MM.1S (cell line): Measurements from ENCODE around the gene FIS1.
"Not testable (repeated sequence)": the region's sequence is repeated elsewhere in the genome, so short reads cannot be mapped to it uniquely, and the experiment has no call there.

Experiments used
- DNase-seq: peaks from one replicate; pipeline ENCODE4 v3.0.0-alpha.2; 2015
- H2AFZ ChIP-seq: fragments of 300-600 bp; sonication (generic); 2 replicates; pipeline ENCODE4 v1.6.0; 2016; ENCODE audit warnings: antibody characterized with exemption, low read length
- H3F3A ChIP-seq: fragments of 300-600 bp; sonication (generic); 2 replicates; pipeline ENCODE4 v1.6.1; 2016; ENCODE audit warnings: mild to moderate bottlenecking, antibody characterized with exemption, low read length, moderate library complexity, mixed read lengths; ENCODE audit not compliant: insufficient read depth
- H3K27ac ChIP-seq: fragments of 300-600 bp; sonication (generic); 2 replicates; pipeline ENCODE4 v1.5.1; 2016; ENCODE audit warnings: mild to moderate bottlenecking, low read length
- H3K27me3 ChIP-seq: fragments of 300-600 bp; sonication (generic); replicated peaks from 2 replicates; pipeline ENCODE4 v1.6.0; 2016; ENCODE audit warnings: low read length; ENCODE audit not compliant: insufficient read depth
- H3K36me3 ChIP-seq: fragments of 300-600 bp; sonication (generic); replicated peaks from 2 replicates; pipeline ENCODE4 v1.6.1; 2016; ENCODE audit warnings: mild to moderate bottlenecking, low read length, mixed read lengths; ENCODE audit not compliant: insufficient read depth
- H3K4me1 ChIP-seq: fragments of 300-600 bp; sonication (generic); 2 replicates; pipeline ENCODE4 v1.6.1; 2016; ENCODE audit warnings: low read length, mixed read lengths
- H3K4me2 ChIP-seq: fragments of 300-600 bp; sonication (generic); 2 replicates; pipeline ENCODE4 v1.6.0; 2016; ENCODE audit warnings: low read depth, low read length
- H3K4me3 ChIP-seq: fragments of 300-600 bp; sonication (generic); 2 replicates; pipeline ENCODE4 v1.5.1; 2016; ENCODE audit warnings: low read length, mixed read lengths
- H3K79me2 ChIP-seq: fragments of 300-600 bp; sonication (generic); 2 replicates; pipeline ENCODE4 v1.6.1; 2016; ENCODE audit warnings: mixed run types, low read length, mixed read lengths
- H3K9ac ChIP-seq: fragments of 300-600 bp; sonication (generic); 2 replicates; pipeline ENCODE4 v1.6.1; 2016; ENCODE audit warnings: low read length, mixed read lengths
- H3K9me2 ChIP-seq: fragments of 300-600 bp; sonication (generic); replicated peaks from 2 replicates; pipeline ENCODE4 v1.6.1; 2016; ENCODE audit warnings: mild to moderate bottlenecking, low read length, mixed read lengths; ENCODE audit not compliant: insufficient read depth
- H3K9me3 ChIP-seq: fragments of 300-600 bp; sonication (generic); replicated peaks from 2 replicates; pipeline ENCODE4 v1.6.1; 2016; ENCODE audit warnings: mild to moderate bottlenecking, low read length, mixed read lengths; ENCODE audit not compliant: insufficient read depth
- H4K20me1 ChIP-seq: fragments of 300-600 bp; sonication (generic); 2 replicates; pipeline ENCODE4 v1.6.1; 2016; ENCODE audit warnings: mild to moderate bottlenecking, low read length, moderate library complexity, mixed read lengths; ENCODE audit not compliant: insufficient read depth
- EZH2 ChIP-seq: fragments of 300-600 bp; sonication (generic); optimal IDR thresholded peaks from 2 replicates; pipeline ENCODE3; 2017; ENCODE audit warnings: low read depth, mild to moderate bottlenecking, antibody characterized with exemption, low read length, mixed read lengths
- EZH2phosphoT487 ChIP-seq: fragments of 300-600 bp; sonication (generic); IDR thresholded peaks from 2 replicates; pipeline ENCODE4 v1.6.1; 2018; ENCODE audit warnings: antibody characterized with exemption, low read length
- TF ChIP-seq, protein P1 (sequence below): fragments of 300-600 bp; sonication (generic); IDR thresholded peaks from 2 replicates; pipeline ENCODE4 v1.5.1; 2016; ENCODE audit warnings: antibody characterized with exemption, low read length, mixed read lengths

The FIS1 gene

DNA sequence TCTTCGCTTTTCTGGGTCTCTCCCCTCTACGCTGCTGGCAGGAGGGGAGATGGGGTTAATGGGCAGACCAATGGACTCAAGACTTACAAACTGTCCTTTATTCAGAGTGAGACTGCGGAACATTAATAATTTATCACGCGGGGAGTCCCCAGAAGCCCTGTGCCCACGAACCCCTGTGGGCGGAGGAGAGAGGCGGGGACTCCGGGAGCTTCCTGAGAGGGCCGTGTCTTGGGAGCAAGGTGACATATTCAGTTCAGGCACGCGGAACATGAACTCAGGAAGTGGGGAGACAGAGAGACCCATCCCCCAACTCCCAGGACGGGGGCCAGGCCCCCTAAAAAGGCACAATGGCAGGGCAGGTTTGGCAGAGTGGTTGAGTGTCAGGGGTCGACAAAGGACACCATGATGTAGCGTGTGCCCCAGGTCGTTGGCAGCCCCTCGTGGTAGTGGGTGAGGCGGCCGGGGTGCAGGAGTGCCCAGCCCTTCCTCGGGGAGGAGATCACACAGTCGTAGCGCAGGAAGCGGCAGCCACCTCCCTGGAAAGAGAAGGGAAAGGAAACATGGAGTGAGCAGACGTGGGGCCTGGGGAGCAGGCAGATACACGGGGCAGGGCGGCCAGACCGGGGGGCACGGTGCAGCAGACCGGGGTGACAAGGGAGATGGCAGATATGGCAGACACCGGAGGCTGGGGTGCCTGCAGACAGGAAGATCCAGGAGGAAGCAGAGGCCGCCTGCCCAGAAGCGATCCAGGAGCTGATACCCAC lies 38.8 kb downstream of the FIS1 start:
- no peak overlapping the region for H3K27ac ChIP-seq
- no peak for TF ChIP-seq EZH2
- TF ChIP-seq EZH2phosphoT487 = no peak
- TF ChIP-seq, protein P1, sequence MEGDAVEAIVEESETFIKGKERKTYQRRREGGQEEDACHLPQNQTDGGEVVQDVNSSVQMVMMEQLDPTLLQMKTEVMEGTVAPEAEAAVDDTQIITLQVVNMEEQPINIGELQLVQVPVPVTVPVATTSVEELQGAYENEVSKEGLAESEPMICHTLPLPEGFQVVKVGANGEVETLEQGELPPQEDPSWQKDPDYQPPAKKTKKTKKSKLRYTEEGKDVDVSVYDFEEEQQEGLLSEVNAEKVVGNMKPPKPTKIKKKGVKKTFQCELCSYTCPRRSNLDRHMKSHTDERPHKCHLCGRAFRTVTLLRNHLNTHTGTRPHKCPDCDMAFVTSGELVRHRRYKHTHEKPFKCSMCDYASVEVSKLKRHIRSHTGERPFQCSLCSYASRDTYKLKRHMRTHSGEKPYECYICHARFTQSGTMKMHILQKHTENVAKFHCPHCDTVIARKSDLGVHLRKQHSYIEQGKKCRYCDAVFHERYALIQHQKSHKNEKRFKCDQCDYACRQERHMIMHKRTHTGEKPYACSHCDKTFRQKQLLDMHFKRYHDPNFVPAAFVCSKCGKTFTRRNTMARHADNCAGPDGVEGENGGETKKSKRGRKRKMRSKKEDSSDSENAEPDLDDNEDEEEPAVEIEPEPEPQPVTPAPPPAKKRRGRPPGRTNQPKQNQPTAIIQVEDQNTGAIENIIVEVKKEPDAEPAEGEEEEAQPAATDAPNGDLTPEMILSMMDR = no peak
- no peaks in the 10 kb centered on the region for H4K20me1 ChIP-seq
- H3K9me3 ChIP-seq = no peaks in the 10 kb centered on the region
- H3K9me2 ChIP-seq = no peaks in the 10 kb centered on the region
- H3K36me3 ChIP-seq = no peaks in the 10 kb centered on the region
- H3K9ac ChIP-seq = no peak overlapping the region
- H3K4me1 ChIP-seq = no peaks in the 10 kb centered on the region
- no peak overlapping the region for H3K4me3 ChIP-seq
- no peak overlapping the region for H2AFZ ChIP-seq
- peaks cover 25% of the 10 kb centered on the region for H3K27me3 ChIP-seq
- no peaks in the 10 kb centered on the region for H3F3A ChIP-seq
- no peak overlapping the region for H3K4me2 ChIP-seq
- no peak for DNase-seq
- H3K79me2 ChIP-seq = no peaks in the 10 kb centered on the region

- not testable (repeated sequence) for H3K4me3 ChIP-seq, H3K79me2 ChIP-seq
Measured at GRCh38 chr7:101203740-101204738, 40.8 kb downstream of the FIS1 start.

DNA sequence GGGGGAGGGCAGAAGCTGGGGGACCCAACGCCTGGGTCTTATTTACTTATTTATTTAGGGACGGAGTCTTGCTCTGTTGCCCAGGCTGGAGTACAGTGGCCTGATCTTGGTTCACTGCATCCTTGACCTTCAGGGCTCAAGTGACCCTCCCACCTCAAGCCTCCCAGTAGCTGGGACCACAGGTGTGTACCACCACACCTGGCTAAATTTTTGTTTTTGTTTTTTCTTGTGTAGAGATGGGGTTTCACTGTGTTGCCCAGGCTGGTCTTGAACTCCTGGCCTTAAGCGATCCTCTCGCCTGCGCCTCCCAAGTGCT lies 42.3 kb downstream of the FIS1 start:
- Histone ChIP-seq H3K4me3 (no peak overlapping the region), H3K9me3 (no peaks in the 10 kb centered on the region), H3F3A (no peaks in the 10 kb centered on the region), H4K20me1 (no peaks in the 10 kb centered on the region), H3K4me2 (no peak overlapping the region), H3K9me2 (no peaks in the 10 kb centered on the region), H3K36me3 (no peaks in the 10 kb centered on the region), H2AFZ (no peak overlapping the region), H3K27ac (no peak overlapping the region), H3K4me1 (no peaks in the 10 kb centered on the region), H3K27me3 (peaks cover 55% of the 10 kb centered on the region), H3K9ac (no peak overlapping the region), H3K79me2 (no peaks in the 10 kb centered on the region)
- DNase-seq = no peak
- TF ChIP-seq, protein P1 = no peak

More at GRCh38 chr7:101203740-101204738, 40.8 kb downstream of the FIS1 start:
- H3K4me1 ChIP-seq, H3K9ac ChIP-seq, H4K20me1 ChIP-seq, H3K36me3 ChIP-seq, H3F3A ChIP-seq, DNase-seq, H3K27ac ChIP-seq, H3K9me2 ChIP-seq, H3K9me3 ChIP-seq: not testable (repeated sequence)
- Histone ChIP-seq H2AFZ (0 out of 2 replicates have a peak overlapping the region, but pooled peaks have one; percentile 3), H3K27me3 (peaks cover 40% of the 10 kb centered on the region), H3K4me2 (peak overlapping the region; percentile 6; the same call in 1 of the 2 replicates)
